ENCODE measurements around the gene TMOD3.

TMOD3 gene

GRCh38 chr15:51803965-51804364 lies 25.5 kb upstream of the TMOD3 start:
- TF ChIP-seq CTCF (IDR thresholded peaks at IDR 0.05; ENCODE audit: control insufficient read depth, insufficient read depth, low read depth, low read length, missing control alignments) = no peak
- no peak for DNase-seq (ENCODE audit: low read depth)

GRCh38 chr15:51806123-51806522 lies 23.3 kb upstream of the TMOD3 start:
- DNase-seq (ENCODE audit: low read depth) = no peak
- H3K4me3 ChIP-seq (ENCODE audit: control insufficient read depth, low read depth, low read length) = no peak overlapping the region
- no peak for TF ChIP-seq CTCF (IDR thresholded peaks at IDR 0.05; ENCODE audit: control insufficient read depth, insufficient read depth, low read depth, low read length, missing control alignments)

More at GRCh38 chr15:51803965-51804364, 25.5 kb upstream of the TMOD3 start:
- no peak overlapping the region for H3K4me3 ChIP-seq (ENCODE audit: control insufficient read depth, low read depth, low read length)

GRCh38 chr15:51809457-51809856 lies 20.0 kb upstream of the TMOD3 start:
- no peak for TF ChIP-seq CTCF (IDR thresholded peaks at IDR 0.05; ENCODE audit: control insufficient read depth, insufficient read depth, low read depth, low read length, missing control alignments)
- no peak for DNase-seq (ENCODE audit: low read depth)
- no peak overlapping the region for H3K4me3 ChIP-seq (ENCODE audit: control insufficient read depth, low read depth, low read length)

GRCh38 chr15:51812598-51812997 lies 16.9 kb upstream of the TMOD3 start:
- no peak for TF ChIP-seq CTCF (IDR thresholded peaks at IDR 0.05; ENCODE audit: control insufficient read depth, insufficient read depth, low read depth, low read length, missing control alignments)
- H3K4me3 ChIP-seq (ENCODE audit: control insufficient read depth, low read depth, low read length) = no peak overlapping the region
- DNase-seq (ENCODE audit: low read depth) = no peak

- no peak overlapping the region for H3K4me3 ChIP-seq (ENCODE audit: control insufficient read depth, low read depth, low read length)
- DNase-seq (ENCODE audit: low read depth) = no peak
- TF ChIP-seq CTCF (IDR thresholded peaks at IDR 0.05; ENCODE audit: control insufficient read depth, insufficient read depth, low read depth, low read length, missing control alignments) = no peak
Measured at GRCh38 chr15:51814606-51815005, 14.8 kb upstream of the TMOD3 start.

- H3K4me3 ChIP-seq (ENCODE audit: control insufficient read depth, low read depth, low read length) = no peak overlapping the region
- DNase-seq (ENCODE audit: low read depth) = no peak
- no peak for TF ChIP-seq CTCF (IDR thresholded peaks at IDR 0.05; ENCODE audit: control insufficient read depth, insufficient read depth, low read depth, low read length, missing control alignments)
Measured at GRCh38 chr15:51816611-51817010, 12.8 kb upstream of the TMOD3 start.

GRCh38 chr15:51818150-51818549 lies 11.3 kb upstream of the TMOD3 start:
- no peak for TF ChIP-seq CTCF (IDR thresholded peaks at IDR 0.05; ENCODE audit: control insufficient read depth, insufficient read depth, low read depth, low read length, missing control alignments)
- H3K4me3 ChIP-seq (ENCODE audit: control insufficient read depth, low read depth, low read length) = no peak overlapping the region
- DNase-seq (ENCODE audit: low read depth) = no peak
